ENCODE data around the gene CENPP.

Gene CENPP

GRCh38 chr9:92644278-92644677 lies 318.5 kb downstream of the CENPP start:
- peak; percentile 20 for DNase-seq

GRCh38 chr9:92645041-92645440 lies 319.3 kb downstream of the CENPP start:
- no peak for DNase-seq

- DNase-seq: no peak
Observed at GRCh38 chr9:92647671-92648473, 322.1 kb downstream of the CENPP start.

GRCh38 chr9:92648474-92648971 lies 322.8 kb downstream of the CENPP start:
- peak; percentile 20 for DNase-seq

- DNase-seq: peak; percentile 13
Observed at GRCh38 chr9:92649007-92649406, 323.3 kb downstream of the CENPP start.

- no peak for DNase-seq
Observed at GRCh38 chr9:92650296-92650695, 324.5 kb downstream of the CENPP start.

- DNase-seq: no peak
Observed at GRCh38 chr9:92650839-92651621, 325.3 kb downstream of the CENPP start.

- DNase-seq: no peak
Observed at GRCh38 chr9:92652461-92652860, 326.7 kb downstream of the CENPP start.

- DNase-seq: no peak
Observed at GRCh38 chr9:92654481-92655301, 328.9 kb downstream of the CENPP start.

GRCh38 chr9:92655366-92655765 lies 329.6 kb downstream of the CENPP start:
- DNase-seq: no peak

GRCh38 chr9:92655896-92656536 lies 330.3 kb downstream of the CENPP start:
- no peak for DNase-seq

- DNase-seq: no peak
Observed at GRCh38 chr9:92656537-92656925, 330.8 kb downstream of the CENPP start.

- no peak for DNase-seq
Observed at GRCh38 chr9:92657296-92658094, 331.7 kb downstream of the CENPP start.

GRCh38 chr9:92658176-92658575 lies 332.4 kb downstream of the CENPP start:
- no peak for DNase-seq

- DNase-seq: no peak
Observed at GRCh38 chr9:92658611-92659010, 332.9 kb downstream of the CENPP start.

- no peak for DNase-seq
Observed at GRCh38 chr9:92659601-92660000, 333.8 kb downstream of the CENPP start.

- no peak for DNase-seq
Observed at GRCh38 chr9:92660266-92660665, 334.5 kb downstream of the CENPP start.

GRCh38 chr9:92661127-92661526 lies 335.4 kb downstream of the CENPP start:
- DNase-seq: no peak

- DNase-seq: no peak
Observed at GRCh38 chr9:92661743-92662142, 336.0 kb downstream of the CENPP start.

GRCh38 chr9:92663126-92663525 lies 337.4 kb downstream of the CENPP start:
- DNase-seq: no peak

- no peak for DNase-seq
Observed at GRCh38 chr9:92663951-92664350, 338.2 kb downstream of the CENPP start.
